Erythroblast (primary cell): ENCODE results near the gene MED13L.

Experiments used
- GATA1 ChIP-seq: IDR thresholded peaks from 2 replicates; pipeline ENCODE4 v1.6.1; 2011; ENCODE audit warnings: low read depth, mild to moderate bottlenecking, control low read depth, low read length, moderate library complexity
- POLR2A ChIP-seq: IDR thresholded peaks from 2 replicates; pipeline ENCODE4 v1.6.1; 2011; ENCODE audit warnings: mild to moderate bottlenecking, low read length

DNA sequence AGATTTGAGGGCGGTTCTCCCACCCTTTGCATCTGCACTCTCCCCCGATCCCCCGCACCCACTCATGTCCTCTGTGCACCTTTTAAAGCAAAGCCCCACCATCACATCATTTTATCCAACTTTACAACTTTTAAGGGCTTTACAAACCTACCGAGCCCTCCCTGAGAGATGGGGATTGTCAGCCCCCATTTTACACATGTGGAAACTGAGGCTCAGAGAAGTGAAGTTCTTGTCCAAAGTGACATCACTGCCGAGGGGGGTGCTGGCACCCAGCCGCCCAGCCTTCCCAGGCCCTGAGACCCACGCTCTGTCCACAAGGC lies 334.2 kb downstream of the MED13L start:
- TF ChIP-seq POLR2A (no peak), GATA1 (no peak)
